ENCODE measurements around the gene MPHOSPH6.

The MPHOSPH6 gene

GRCh38 chr16:82194086-82194485 lies 24.1 kb upstream of the MPHOSPH6 start:
- TF ChIP-seq RAD21 (IDR thresholded peaks at IDR 0.05; ENCODE audit: low read depth), result no peak
- TF ChIP-seq TCF12 (IDR thresholded peaks at IDR 0.05; ENCODE audit: low read depth), result no peak
- TF ChIP-seq, protein P1, sequence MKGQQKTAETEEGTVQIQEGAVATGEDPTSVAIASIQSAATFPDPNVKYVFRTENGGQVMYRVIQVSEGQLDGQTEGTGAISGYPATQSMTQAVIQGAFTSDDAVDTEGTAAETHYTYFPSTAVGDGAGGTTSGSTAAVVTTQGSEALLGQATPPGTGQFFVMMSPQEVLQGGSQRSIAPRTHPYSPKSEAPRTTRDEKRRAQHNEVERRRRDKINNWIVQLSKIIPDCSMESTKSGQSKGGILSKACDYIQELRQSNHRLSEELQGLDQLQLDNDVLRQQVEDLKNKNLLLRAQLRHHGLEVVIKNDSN (IDR thresholded peaks at IDR 0.05), result no peak

DNA sequence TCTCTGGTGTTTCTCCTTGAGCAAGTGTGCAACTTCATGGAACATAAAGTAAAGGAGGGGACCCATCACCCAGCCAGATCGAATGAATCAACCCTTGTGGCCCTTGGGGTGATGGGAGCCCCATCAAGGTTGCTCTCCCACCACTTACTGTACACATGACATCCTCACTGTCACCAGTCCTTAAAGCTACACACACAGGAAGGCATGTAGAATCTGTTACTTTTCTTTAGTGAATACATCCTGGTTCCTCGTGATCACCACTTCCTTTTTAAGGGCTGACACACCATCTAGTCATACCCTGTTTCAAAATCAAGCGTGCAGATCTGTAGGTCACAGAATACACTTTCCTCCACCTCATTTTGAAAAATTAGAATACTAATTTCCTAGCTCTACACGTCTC lies 22.6 kb upstream of the MPHOSPH6 start:
- TF ChIP-seq TCF12 (IDR thresholded peaks at IDR 0.05; ENCODE audit: low read depth) (no peak), NFIC (IDR thresholded peaks at IDR 0.05) (no peak), YY1 (IDR thresholded peaks at IDR 0.05; ENCODE audit: low read depth) (no peak), REST (IDR thresholded peaks at IDR 0.05; ENCODE audit: low read depth) (no peak), TAF1 (IDR thresholded peaks at IDR 0.05; ENCODE audit: low read depth) (no peak), CREB1 (IDR thresholded peaks at IDR 0.05; ENCODE audit: low read depth) (no peak), EP300 (IDR thresholded peaks at IDR 0.05; ENCODE audit: borderline replicate concordance) (no peak), CEBPB (IDR thresholded peaks at IDR 0.05) (no peak), FOXM1 (IDR thresholded peaks at IDR 0.05; ENCODE audit: borderline replicate concordance, low read depth) (no peak), RAD21 (IDR thresholded peaks at IDR 0.05; ENCODE audit: low read depth) (no peak), TEAD4 (IDR thresholded peaks at IDR 0.05) (no peak), MAX (IDR thresholded peaks at IDR 0.05) (no peak), EGR1 (IDR thresholded peaks at IDR 0.05) (no peak)
- TF ChIP-seq, protein P1 (IDR thresholded peaks at IDR 0.05), result no peak

- TF ChIP-seq, protein P1 (IDR thresholded peaks at IDR 0.05), result no peak
- TF ChIP-seq EGR1 (IDR thresholded peaks at IDR 0.05) (no peak), CEBPB (IDR thresholded peaks at IDR 0.05) (no peak), REST (IDR thresholded peaks at IDR 0.05; ENCODE audit: low read depth) (no peak), TCF12 (IDR thresholded peaks at IDR 0.05; ENCODE audit: low read depth) (no peak), TEAD4 (IDR thresholded peaks at IDR 0.05) (no peak), NFIC (IDR thresholded peaks at IDR 0.05) (no peak), YY1 (IDR thresholded peaks at IDR 0.05; ENCODE audit: low read depth) (no peak), TAF1 (IDR thresholded peaks at IDR 0.05; ENCODE audit: low read depth) (no peak), CREB1 (IDR thresholded peaks at IDR 0.05; ENCODE audit: low read depth) (no peak), EP300 (IDR thresholded peaks at IDR 0.05; ENCODE audit: borderline replicate concordance) (no peak), FOXM1 (IDR thresholded peaks at IDR 0.05; ENCODE audit: borderline replicate concordance, low read depth) (no peak), ZBTB7A (IDR thresholded peaks at IDR 0.05; ENCODE audit: low read depth) (no peak), MAX (IDR thresholded peaks at IDR 0.05) (no peak)
These were observed 20.4 kb upstream of the MPHOSPH6 start for GRCh38 chr16:82190386-82190785.

DNA sequence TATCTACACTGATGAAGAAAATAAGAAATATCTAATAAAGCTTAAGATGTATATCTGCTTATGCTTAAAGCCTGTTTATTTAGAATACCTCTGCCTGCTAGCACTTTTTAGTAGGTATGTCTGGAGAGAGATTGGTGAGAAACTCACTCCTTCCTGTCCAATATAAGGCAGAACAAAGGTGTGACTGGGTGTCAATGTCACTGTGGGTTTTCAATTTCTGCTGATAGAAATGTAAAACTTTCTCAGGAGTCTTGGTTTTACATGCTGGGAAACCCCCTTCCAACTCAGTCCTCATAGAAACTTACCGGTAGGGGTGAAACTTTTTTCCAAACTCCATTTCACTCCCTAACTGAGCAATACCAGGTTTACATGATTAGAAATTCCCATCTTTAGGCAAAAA lies 17.8 kb upstream of the MPHOSPH6 start:
- TF ChIP-seq TCF12 (IDR thresholded peaks at IDR 0.05; ENCODE audit: low read depth) (no peak), TAF1 (IDR thresholded peaks at IDR 0.05; ENCODE audit: low read depth) (no peak), NFIC (IDR thresholded peaks at IDR 0.05) (no peak), EGR1 (IDR thresholded peaks at IDR 0.05) (no peak), FOXM1 (IDR thresholded peaks at IDR 0.05; ENCODE audit: borderline replicate concordance, low read depth) (no peak), ZBTB7A (IDR thresholded peaks at IDR 0.05; ENCODE audit: low read depth) (no peak), RAD21 (IDR thresholded peaks at IDR 0.05; ENCODE audit: low read depth) (no peak), REST (IDR thresholded peaks at IDR 0.05; ENCODE audit: low read depth) (no peak), CEBPB (IDR thresholded peaks at IDR 0.05) (no peak), MAX (IDR thresholded peaks at IDR 0.05) (no peak), EP300 (IDR thresholded peaks at IDR 0.05; ENCODE audit: borderline replicate concordance) (no peak)

Measured in Ishikawa (cell line).